ENCODE measurements around the gene TMEM95.

TMEM95 gene

GRCh38 chr17:7324438-7324779, 30.5 kb upstream of the TMEM95 start:
- no peak for DNase-seq (ENCODE audit: low read depth in 2 of 2)
- no peak for TF ChIP-seq CTCF (IDR thresholded peaks at IDR 0.05; ENCODE audit: low read depth, low read length)
- no peak overlapping the region for H3K4me3 ChIP-seq (replicated peaks in 1 of 2; ENCODE audit: low read depth in 2 of 2, low read length in 2 of 2)

- TF ChIP-seq CTCF (IDR thresholded peaks at IDR 0.05; ENCODE audit: low read depth, low read length): no peak
- H3K4me3 ChIP-seq (replicated peaks in 1 of 2; ENCODE audit: low read depth in 2 of 2, low read length in 2 of 2): no peak overlapping the region
- no peak for DNase-seq (ENCODE audit: low read depth in 2 of 2)
These were observed 29.9 kb upstream of the TMEM95 start for GRCh38 chr17:7325031-7325528.

GRCh38 chr17:7326186-7326585, 28.8 kb upstream of the TMEM95 start:
- no peak for TF ChIP-seq CTCF (IDR thresholded peaks at IDR 0.05; ENCODE audit: low read depth, low read length)
- DNase-seq (ENCODE audit: low read depth in 2 of 2): no peak
- no peak overlapping the region for H3K4me3 ChIP-seq (replicated peaks in 1 of 2; ENCODE audit: low read depth in 2 of 2, low read length in 2 of 2)

- no peak for TF ChIP-seq CTCF (IDR thresholded peaks at IDR 0.05; ENCODE audit: low read depth, low read length)
- no peak for DNase-seq (ENCODE audit: low read depth in 2 of 2)
- H3K4me3 ChIP-seq (replicated peaks in 1 of 2; ENCODE audit: low read depth in 2 of 2, low read length in 2 of 2): no peak overlapping the region
These were observed 27.9 kb upstream of the TMEM95 start for GRCh38 chr17:7327056-7327455.

- DNase-seq (ENCODE audit: low read depth in 2 of 2): no peak
- no peak overlapping the region for H3K4me3 ChIP-seq (replicated peaks in 1 of 2; ENCODE audit: low read depth in 2 of 2, low read length in 2 of 2)
- TF ChIP-seq CTCF (IDR thresholded peaks at IDR 0.05; ENCODE audit: low read depth, low read length): no peak
These were observed 27.5 kb upstream of the TMEM95 start for GRCh38 chr17:7327501-7327900.

- TF ChIP-seq CTCF (IDR thresholded peaks at IDR 0.05; ENCODE audit: low read depth, low read length): no peak
- DNase-seq (ENCODE audit: low read depth in 2 of 2): no peak
- H3K4me3 ChIP-seq (replicated peaks in 1 of 2; ENCODE audit: low read depth in 2 of 2, low read length in 2 of 2): peak overlapping the region in 1 of 2 donors; percentile 89
These were observed 26.9 kb upstream of the TMEM95 start for GRCh38 chr17:7328009-7328408.

GRCh38 chr17:7328840-7329373, 26.0 kb upstream of the TMEM95 start, which contains the start of gene NEURL4:
Gene NEURL4 (minus strand): TSS chr17:7329335. CDS start chr17:7329312, 23 bp downstream.
- H3K4me3 ChIP-seq (replicated peaks in 1 of 2; ENCODE audit: low read depth in 2 of 2, low read length in 2 of 2): peak within 1 kb of the TSS; percentile 89 to 90
- TF ChIP-seq CTCF (IDR thresholded peaks at IDR 0.05; ENCODE audit: low read depth, low read length): no peak
- no peak for DNase-seq (ENCODE audit: low read depth in 2 of 2)
